GM21360 (cell line): ENCODE results near the gene FARP1.

ENCODE experiments used
- ATAC-seq: cut with Tn5 transposase; IDR thresholded peaks from one replicate; pipeline ENCODE4 v1.9.1; 2021; ENCODE audit warnings: mild to moderate bottlenecking, moderate library complexity; ENCODE audit not compliant: unreplicated experiment

The FARP1 gene

DNA sequence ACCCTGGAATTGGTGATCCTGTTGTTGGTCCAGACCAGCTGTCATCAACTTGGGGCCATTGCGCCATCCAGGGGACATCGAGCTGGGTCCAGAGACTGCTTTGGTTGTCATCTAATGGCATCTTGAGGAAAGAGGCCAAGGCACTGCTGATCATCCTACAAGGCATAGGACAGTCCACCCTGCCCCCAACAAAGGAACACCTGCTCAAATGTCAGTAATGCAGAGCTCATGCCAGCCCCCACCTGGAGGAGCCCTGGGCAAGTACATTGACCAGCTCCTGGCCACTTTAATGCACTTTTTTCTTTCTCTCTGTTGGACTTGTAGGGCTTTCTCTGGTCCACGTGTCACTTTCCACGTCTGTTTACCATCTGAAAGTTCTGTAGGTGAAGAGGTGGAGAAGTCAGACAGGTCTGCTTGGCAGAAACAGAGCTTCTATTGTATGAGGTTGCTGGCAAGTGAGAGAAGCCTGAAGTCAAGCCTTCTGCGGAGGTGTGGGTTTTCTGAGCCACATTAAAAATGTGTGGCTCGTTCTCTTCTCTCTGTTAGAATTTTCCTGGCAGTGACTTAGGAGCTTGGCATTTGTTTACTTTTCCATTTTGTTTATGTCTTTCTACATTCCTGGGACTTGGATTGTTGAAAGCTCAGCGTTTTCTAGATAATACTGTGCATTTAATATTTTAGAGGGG lies 158.2 kb downstream of the FARP1 start:
- ATAC-seq, result no peak

GRCh38 chr13:98301721-98302120 lies 158.8 kb downstream of the FARP1 start:
- no peak for ATAC-seq

DNA sequence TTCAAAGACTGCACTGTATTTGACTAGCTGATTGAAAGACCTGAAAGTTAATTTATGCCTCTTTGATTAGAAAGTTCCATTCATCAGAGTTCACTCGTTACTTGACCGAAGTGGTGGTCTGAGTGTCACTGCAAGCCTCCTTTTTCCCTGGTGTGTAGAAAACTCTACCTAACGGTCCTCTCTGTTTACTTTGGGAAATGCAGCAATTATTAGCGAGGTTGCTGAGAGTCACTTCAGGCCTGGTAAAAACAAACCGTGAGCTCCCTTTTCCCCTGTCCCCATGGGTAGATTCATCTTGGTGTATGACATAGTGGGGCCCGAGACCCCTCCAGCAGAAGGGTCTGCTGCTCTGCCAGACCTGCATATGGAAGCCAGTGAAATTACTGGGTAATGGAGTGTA lies 161.0 kb downstream of the FARP1 start:
- no peak for ATAC-seq

DNA sequence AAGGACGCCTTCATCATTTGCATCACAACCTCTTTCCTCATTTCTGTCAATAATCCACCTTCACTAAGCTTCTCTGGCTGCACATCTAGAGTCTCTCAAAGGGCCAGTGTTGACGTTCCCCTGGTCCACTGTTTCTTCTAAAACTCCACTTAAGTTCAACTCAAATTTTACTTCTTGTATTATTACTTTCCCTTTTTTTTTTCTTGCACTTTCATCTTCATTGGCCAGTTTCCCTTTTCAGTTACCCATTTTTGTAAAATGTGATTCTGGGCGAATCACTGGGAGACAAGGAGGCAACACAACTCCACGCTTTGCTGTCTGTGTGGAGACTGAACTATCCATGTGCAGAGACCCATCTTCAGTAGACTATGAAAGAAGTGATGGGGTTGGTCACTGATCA lies 162.8 kb downstream of the FARP1 start:
- no peak for ATAC-seq

GRCh38 chr13:98307463-98308085 lies 164.7 kb downstream of the FARP1 start:
- no peak for ATAC-seq

GRCh38 chr13:98308086-98308911 lies 165.4 kb downstream of the FARP1 start:
- ATAC-seq, result no peak

DNA sequence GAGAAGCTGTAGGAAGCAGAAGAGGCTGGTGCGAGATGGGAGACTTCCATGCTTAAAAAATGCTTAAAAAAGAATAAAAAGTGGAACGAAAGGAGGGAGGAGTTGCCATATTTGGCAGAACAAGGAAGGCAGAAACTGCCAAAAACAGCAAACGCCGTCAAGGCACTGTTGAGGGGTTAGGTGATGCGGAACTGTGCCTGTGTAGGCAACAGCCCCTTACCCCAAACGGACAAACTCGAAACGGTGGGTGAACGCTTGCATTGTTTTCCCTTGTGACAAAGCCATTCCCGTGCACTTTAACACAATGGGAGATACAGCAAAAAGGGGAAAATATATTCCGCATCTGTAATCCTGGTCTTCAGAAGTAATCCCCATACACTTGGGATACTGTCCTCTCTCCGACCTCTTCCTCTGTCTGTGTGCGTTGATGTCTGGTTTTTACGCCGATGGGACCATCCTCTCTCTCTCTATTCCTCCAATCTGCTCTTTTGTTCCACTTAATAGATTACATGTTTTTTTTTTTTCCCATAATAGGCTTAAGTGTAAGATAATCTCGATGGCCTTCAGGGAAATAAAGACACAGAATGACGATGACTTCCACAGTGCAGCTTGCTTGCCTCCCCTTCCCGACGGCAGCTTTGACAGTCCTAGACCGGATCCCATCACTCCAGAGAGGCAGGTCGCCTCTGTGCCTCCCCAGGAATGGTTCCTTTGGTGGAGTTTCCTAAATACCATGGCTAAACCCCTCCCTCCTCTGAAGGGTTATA lies 166.9 kb downstream of the FARP1 start:
- ATAC-seq, result no peak

DNA sequence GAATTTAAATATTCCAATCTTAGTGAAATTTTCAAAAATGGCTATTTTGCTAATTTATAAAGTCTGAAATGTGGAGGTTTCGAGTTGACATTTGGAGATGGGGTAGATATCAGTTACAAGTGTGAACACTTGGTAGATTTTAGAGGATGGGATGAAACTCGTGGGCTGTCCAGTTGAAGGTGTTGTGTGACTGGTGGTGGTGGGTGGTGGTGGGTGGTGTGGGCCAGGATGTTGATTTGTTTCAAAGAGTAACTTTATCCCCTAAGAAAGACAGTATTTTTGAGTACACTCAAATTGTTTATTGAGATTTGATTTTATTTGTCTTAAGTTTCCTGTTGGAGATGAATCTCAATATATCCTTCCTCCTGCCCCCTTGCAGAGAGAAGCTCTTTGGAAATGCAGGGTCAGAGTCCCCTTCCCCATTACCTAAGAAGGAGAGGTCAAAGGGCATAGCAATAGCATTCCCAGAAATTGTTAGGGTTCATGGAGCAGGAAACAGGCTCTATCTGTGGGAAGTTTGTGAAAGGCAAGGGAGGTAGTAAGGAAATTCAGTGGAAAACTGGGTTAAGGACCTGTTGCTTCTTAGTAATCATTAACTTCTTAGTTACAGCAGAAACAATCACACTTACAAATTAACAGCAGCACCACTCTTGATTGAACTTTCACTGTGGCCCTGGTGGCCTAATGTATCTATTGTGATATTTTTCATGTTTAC lies 167.7 kb downstream of the FARP1 start:
- ATAC-seq, result no peak

GRCh38 chr13:98311200-98311548 lies 168.3 kb downstream of the FARP1 start:
- ATAC-seq, result no peak

DNA sequence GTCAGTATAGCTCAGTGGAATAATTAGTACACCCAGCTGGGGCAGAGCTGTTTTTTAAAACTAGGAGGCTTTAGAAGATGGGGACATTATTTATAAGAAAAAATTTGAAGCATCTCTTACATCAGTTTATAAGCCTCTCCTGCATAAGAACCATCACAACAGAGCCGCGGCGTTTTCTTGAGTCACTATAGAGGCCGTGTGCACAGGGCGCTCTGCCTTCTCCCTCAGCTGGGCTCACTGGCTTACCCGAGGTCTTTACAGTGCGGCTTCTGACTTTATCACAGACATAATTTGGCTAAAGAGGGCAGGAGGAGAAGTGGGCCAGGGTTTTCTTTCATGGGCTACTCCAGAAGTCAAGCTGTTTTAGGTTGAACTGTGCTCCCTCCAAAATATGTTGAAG lies 169.7 kb downstream of the FARP1 start:
- no peak for ATAC-seq

- ATAC-seq, result no peak
Observed at GRCh38 chr13:98313023-98313921, 170.4 kb downstream of the FARP1 start.

- no peak for ATAC-seq
Observed at GRCh38 chr13:98313922-98314292, 171.0 kb downstream of the FARP1 start.

GRCh38 chr13:98315466-98315865 lies 172.6 kb downstream of the FARP1 start:
- ATAC-seq, result no peak

DNA sequence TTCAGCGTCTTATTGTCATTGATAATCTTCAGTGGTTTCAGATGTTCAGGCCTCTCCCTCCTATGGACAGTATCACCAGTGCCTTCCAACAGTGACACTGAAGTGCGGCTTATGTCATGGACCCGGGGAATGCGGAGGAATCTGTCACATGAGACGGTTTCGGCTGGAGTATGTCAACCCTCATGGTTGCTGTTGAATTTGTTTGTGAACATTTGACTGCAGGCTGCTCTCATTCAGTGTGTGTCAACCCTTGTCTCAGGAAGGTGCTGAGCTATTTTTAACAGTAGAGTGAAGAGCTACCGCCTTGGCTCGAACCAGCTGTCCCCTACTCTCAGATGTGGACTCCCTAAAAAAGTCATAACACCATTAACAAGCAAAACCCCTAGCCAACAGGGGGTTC lies 173.0 kb downstream of the FARP1 start:
- ATAC-seq, result no peak

- ATAC-seq, result no peak
Observed at GRCh38 chr13:98317573-98318171, 174.8 kb downstream of the FARP1 start.

DNA sequence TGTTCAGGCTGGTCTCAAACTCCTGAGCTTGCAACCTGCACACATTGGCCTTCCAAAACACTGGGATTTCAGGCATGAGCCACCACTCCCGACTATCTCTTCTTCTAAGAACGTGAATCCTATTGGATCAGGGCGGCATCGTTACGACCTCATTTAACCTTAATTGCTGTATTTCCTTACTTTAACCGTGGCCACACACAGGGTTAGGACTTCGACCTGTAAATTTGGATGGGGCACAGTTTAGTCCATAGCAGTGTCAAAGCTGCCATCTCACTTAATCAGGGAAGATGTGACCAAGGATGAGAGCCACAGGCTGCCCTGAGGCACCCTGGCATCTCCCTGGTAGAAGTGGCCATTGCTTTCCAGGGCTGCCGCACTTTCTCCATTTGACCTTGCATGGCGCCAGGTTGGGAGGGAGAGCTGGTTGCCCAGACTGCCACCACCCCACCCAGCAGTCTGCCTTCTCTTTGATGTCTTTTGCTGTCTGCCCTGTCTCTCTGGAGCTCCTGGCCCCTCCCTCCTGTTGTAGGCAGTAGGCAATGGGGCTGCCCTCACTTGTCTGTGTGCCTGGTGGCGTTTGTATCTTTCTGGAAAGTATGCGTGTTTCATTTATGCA lies 175.5 kb downstream of the FARP1 start:
- ATAC-seq, result no peak

DNA sequence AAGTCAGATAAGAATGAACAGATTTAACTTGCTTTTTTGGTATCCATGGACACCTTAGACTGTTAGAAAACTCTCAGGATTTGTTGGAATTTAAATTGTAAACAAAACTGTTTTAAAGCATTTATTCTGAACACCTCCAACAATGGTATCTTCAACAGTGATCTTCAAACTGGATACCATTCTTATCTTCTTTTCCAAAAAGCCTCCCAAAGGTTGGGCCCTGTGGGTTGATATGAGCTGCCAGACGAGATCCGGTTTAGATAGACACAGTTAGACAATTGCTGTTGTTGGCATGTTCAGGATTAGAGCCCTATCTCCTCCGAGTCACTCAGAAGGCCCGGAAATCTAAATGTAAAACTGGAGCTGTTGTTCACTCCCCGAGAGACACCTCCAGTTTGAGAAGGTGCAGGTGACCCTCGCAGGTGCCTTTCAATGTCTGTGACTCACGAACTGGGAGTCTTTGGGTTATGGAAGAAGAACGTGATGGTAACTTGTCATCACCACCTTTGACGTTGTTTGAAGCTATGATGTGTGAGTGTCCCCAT lies 177.7 kb downstream of the FARP1 start:
- ATAC-seq, result no peak

GRCh38 chr13:98321395-98321794 lies 178.5 kb downstream of the FARP1 start:
- no peak for ATAC-seq
